ENCODE data around the gene NDFIP2.

DNA sequence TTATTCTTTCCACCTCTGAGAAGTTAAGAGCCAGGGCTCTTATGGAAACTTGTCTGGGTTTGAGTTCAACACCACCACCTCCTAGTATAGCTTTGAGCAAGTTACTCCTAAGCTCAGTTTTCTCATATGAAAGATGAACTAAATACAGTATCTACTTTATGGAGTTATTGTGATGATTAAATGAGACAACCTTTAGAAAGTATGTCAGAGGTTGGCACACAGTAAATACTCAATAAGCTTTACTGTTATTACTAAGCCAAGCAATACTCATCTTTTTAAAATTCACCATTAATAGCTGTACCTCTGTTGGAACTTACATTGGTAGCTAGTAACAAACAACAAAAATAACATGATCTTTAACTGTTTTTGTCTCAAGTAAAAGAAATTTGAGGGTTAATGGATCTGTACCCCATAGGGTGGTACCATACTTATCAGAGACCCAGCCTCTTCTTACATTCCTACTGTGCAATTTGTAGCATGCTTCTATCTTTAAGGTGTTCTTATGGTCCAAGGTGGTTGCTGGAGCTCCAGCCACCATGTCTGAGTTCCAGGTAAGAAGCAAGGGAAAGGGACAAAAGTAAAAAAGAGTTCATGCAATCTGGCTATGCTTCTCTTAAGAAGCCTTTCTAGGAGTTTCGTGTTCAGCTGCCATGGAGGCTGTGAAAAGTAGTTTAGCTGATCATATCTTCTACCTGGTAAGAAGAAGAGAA lies 24.1 kb upstream of the NDFIP2 start:
- no peak for TF ChIP-seq POLR2A (IDR thresholded peaks at IDR 0.05)
- TF ChIP-seq, protein P1, sequence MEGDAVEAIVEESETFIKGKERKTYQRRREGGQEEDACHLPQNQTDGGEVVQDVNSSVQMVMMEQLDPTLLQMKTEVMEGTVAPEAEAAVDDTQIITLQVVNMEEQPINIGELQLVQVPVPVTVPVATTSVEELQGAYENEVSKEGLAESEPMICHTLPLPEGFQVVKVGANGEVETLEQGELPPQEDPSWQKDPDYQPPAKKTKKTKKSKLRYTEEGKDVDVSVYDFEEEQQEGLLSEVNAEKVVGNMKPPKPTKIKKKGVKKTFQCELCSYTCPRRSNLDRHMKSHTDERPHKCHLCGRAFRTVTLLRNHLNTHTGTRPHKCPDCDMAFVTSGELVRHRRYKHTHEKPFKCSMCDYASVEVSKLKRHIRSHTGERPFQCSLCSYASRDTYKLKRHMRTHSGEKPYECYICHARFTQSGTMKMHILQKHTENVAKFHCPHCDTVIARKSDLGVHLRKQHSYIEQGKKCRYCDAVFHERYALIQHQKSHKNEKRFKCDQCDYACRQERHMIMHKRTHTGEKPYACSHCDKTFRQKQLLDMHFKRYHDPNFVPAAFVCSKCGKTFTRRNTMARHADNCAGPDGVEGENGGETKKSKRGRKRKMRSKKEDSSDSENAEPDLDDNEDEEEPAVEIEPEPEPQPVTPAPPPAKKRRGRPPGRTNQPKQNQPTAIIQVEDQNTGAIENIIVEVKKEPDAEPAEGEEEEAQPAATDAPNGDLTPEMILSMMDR (IDR thresholded peaks at IDR 0.05), result no peak
- no peak for TF ChIP-seq POLR2AphosphoS5 (IDR thresholded peaks at IDR 0.05)
- TF ChIP-seq EP300 (IDR thresholded peaks at IDR 0.05), result no peak
